Testis (tissue), 3 donors: ENCODE measurements around the gene EEFSEC. TPM values are rescaled to one million over a fixed set of nuclear protein-coding genes. Genes with fewer than 3 reads are reported as not detected.

Experiments used
- DNase-seq: peaks from one replicate; pipeline ENCODE4 v3.0.0-alpha.2; 2019
- H3K27ac ChIP-seq, 2 donors: fragments of 200-600 bp; sonication (generic); one replicate each; pipeline ENCODE4 v1.5.1; 2019
- H3K27me3 ChIP-seq: fragments of 200-600 bp; sonication (generic); one replicate; pipeline ENCODE4 v1.5.1; 2019
- H3K36me3 ChIP-seq: fragments of 200-600 bp; sonication (generic); one replicate; pipeline ENCODE4 v1.5.1; 2017; ENCODE audit warnings: low read depth; ENCODE audit errors: missing control alignments
- H3K4me1 ChIP-seq: fragments of 200-600 bp; sonication (generic); one replicate; pipeline ENCODE4 v1.5.1; 2019
- H3K4me3 ChIP-seq, 2 donors: fragments of 200-600 bp; sonication (generic); one replicate each; pipeline ENCODE4 v1.5.1; 2017 to 2019
- H3K9me3 ChIP-seq: fragments of 200-600 bp; sonication (generic); one replicate; pipeline ENCODE4 v1.5.1; 2017
- CTCF ChIP-seq, 3 experiments: fragments of 450-650 bp in 2 of 3; fragments of 200-600 bp in 1 of 3; sonication (generic) in 1 of 3; IDR thresholded peaks; one replicate each; pipeline ENCODE4 v1.5.1; 2016 to 2019; ENCODE audit warnings: antibody characterized with exemption in 3 of 3, mild to moderate bottlenecking in 2 of 3, moderate library complexity in 1 of 3
- POLR2A ChIP-seq: fragments of 450-650 bp; IDR thresholded peaks from one replicate; pipeline ENCODE4 v1.6.1; 2017; ENCODE audit warnings: antibody characterized with exemption, mild to moderate bottlenecking, moderate library complexity
- WGBS, 2 donors: methylation state at CpG; one replicate each; pipeline ENCODE4 v1.1.5; 2018; 5-methylcytosine and 5-hydroxymethylcytosine counted together
- intact Hi-C: fragments of 100-400 bp; cut with DNase I; formaldehyde crosslinking; loops from one replicate; pipeline ENCODE4 v1.15.1; 2023; ENCODE audit warnings: low total_unique reads
- polyA plus RNA-seq: library from polyadenylated mRNA; stranded (reverse); fragments of 350-450 nt; fragmentation: Illumina TruSeq; extraction: RNeasy Lipid Tissue Mini Kit (QIAGEN cat#74804); gene quantifications from one replicate; pipeline ENCODE4 v1.2.3, GENCODE V29; 2014; ENCODE audit warnings: low read depth, low replicate concordance; ENCODE audit not compliant: insufficient read depth
- total RNA-seq, 2 donors: library from RNA; depleted of rRNA; stranded (reverse); fragments of >200 nt; gene quantifications; one replicate each; pipeline ENCODE4 v1.2.3, GENCODE V29; 2016

Gene EEFSEC
- total and polyA plus RNA-seq, 3 donors from 2014 or later, result 35.4 to 40.3 (median 35.4) TPM

DNA sequence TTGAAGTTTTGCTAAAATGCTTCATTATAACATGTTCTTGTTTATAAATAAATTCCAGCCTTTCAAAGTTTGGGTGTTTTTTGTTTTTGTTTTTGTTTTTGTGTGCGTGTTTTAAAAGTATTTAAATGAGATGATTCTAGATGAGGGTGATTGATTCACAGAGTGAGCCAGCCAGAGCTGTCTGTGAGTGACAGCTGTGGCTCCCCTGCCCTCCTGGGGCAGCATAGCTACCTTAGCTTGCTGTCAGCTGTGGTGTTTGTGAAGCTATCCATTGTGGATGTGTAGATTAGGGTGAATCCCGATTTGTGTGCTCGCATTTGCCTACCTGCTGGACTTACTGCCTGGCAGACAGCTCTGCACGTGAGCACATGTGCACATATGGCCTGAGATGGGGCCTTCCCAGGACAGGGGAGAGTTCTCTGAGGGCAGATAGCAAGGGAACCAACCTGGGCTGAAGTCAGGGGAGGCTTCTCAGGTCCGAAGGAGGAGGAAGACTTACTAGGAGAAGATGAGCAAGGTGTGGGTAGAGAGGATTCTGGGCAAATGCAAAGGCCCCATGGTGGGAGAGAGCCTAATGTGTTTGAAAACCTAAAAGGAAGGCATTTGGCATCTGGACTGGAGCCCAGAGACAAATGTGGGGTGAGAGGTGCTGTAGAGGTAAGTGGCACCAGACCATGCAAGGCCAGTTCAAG lies 124.2 kb downstream of the EEFSEC start:
- Histone ChIP-seq H3K36me3 (no peaks in the 10 kb centered on the region), H3K4me3 (no peak overlapping the region), H3K4me1 (peaks cover 12% of the 10 kb centered on the region), H3K9me3 (no peaks in the 10 kb centered on the region), H3K27me3 (no peaks in the 10 kb centered on the region), H3K27ac (no peak overlapping the region)
- 85 to 97% methylated on average over 5 of the region's 5 CpGs for WGBS, 2 donors
- intact Hi-C loops, result no loop called here
- no peak for TF ChIP-seq POLR2A
- no peak for TF ChIP-seq CTCF (IDR thresholded peaks at IDR 0.05)
- DNase-seq, result no peak

DNA sequence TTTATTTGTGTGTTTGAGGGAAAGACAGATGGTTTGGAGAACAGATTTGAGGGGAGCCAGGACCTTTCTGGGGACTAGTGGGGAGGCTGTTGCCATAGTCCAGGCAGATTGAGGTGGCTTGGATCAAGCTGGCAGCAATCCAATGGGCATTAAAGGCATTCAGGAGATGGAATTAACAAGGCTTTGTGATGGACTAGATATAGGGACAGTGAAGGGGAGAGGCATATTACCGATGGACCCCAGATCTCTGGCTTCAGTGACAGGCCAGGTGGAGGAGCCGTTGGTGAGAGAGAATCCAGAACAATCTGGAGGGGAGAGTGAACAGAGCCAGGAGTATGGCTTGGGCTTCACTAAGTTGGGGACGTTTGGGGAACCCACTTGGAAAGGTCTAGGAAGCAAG lies 124.8 kb downstream of the EEFSEC start:
- Histone ChIP-seq H3K27me3 (no peaks in the 10 kb centered on the region), H3K9me3 (no peaks in the 10 kb centered on the region), H3K4me1 (peaks cover 18% of the 10 kb centered on the region), H3K4me3 (no peak overlapping the region), H3K27ac (no peak overlapping the region), H3K36me3 (no peaks in the 10 kb centered on the region)
- TF ChIP-seq CTCF (IDR thresholded peaks at IDR 0.05) (no peak), POLR2A (no peak)
- WGBS, 2 donors, result 81 to 84% methylated on average over 3 of the region's 3 CpGs
- no peak for DNase-seq
- intact Hi-C loops, result no loop called here

DNA sequence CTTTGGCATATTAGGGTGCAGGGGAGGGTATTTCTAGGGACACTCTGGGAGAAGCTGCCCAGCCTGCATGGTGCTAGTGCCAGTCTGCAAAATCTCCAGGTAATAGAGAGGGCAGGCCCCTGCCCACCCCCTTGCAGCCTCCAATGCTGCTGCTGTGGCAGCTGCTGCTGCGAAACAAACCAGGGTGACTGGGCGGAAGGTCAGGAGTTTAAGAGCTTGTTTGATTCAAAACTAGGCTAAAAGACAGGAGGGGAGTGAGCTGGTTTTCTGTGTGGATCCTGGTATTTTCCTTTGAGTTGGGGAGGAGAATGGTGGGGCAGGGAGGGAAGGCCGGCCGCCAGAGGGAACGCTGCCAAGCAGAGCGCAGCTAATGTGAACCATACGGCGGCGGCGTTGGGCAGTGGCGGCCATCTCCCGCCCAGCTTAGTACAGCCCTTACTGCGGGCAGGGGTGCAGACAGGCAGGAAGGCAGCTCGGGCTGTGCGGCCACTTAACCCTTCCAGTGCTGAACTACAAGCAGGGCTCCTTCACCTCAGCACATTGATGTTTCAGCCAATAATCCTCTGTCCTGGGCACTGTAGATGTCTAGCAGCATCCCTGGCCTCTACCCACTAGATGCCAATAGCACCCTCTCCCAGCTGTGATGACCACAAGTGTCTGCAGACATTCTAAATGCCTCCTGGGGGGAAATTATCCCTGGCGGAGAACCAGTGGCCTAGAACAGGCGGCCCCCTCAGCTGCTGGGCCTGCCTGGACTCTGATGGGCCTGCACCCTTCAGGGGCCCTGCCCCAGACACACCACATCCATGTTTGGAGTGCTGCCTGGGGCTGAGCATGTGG lies 125.7 kb downstream of the EEFSEC start:
- DNase-seq, result peak; percentile 60
- Histone ChIP-seq H3K4me3 (no peak overlapping the region), H3K27ac (no peak overlapping the region), H3K27me3 (no peaks in the 10 kb centered on the region), H3K9me3 (no peaks in the 10 kb centered on the region), H3K4me1 (peaks cover 19% of the 10 kb centered on the region), H3K36me3 (no peaks in the 10 kb centered on the region)
- TF ChIP-seq CTCF (IDR thresholded peaks at IDR 0.05), result no peak
- TF ChIP-seq POLR2A, result no peak
- intact Hi-C loops, result no loop called here
- WGBS, 2 donors, result 47 to 56% methylated on average over 15 to 17 of the region's 17 CpGs

- TF ChIP-seq CTCF (IDR thresholded peaks at IDR 0.05) (no peak), POLR2A (no peak)
- Histone ChIP-seq H3K27ac (no peak overlapping the region), H3K4me3 (no peak overlapping the region), H3K36me3 (no peaks in the 10 kb centered on the region), H3K4me1 (peaks cover 19% of the 10 kb centered on the region), H3K9me3 (no peaks in the 10 kb centered on the region), H3K27me3 (no peaks in the 10 kb centered on the region)
- WGBS, 2 donors, result 67 to 80% methylated on average over 3 of the region's 3 CpGs
- intact Hi-C loops, result no loop called here
- no peak for DNase-seq
Measured at GRCh38 chr3:128279601-128279880, 126.3 kb downstream of the EEFSEC start.
